HPDE6-E6E7 (cell line): ENCODE data around the gene PSAT1.
"Not testable (repeated sequence)": the region's sequence is repeated elsewhere in the genome, so short reads cannot be mapped to it uniquely, and the experiment has no call there.

Source experiments
- DNase-seq: peaks from one replicate; pipeline ENCODE4 v3.0.0; 2011; ENCODE audit warnings: missing footprints; ENCODE audit errors: extremely low spot score

PSAT1 gene

GRCh38 chr9:78296893-78297671 is at the start of gene PSAT1:
PSAT1 (plus strand) TSS chr9:78297125; CDS start chr9:78297211, 86 bp downstream.
- DNase-seq = peak; percentile 98

GRCh38 chr9:78248635-78249034 is 48.3 kb upstream of the PSAT1 start:
- no peak for DNase-seq

GRCh38 chr9:78249542-78249941 is 47.4 kb upstream of the PSAT1 start:
- DNase-seq = no peak

- DNase-seq = no peak
These were observed 44.3 kb upstream of the PSAT1 start for GRCh38 chr9:78252616-78253015.

GRCh38 chr9:78253285-78253684 is 43.6 kb upstream of the PSAT1 start:
- no peak for DNase-seq

GRCh38 chr9:78261403-78262001 is 35.4 kb upstream of the PSAT1 start:
- no peak for DNase-seq

GRCh38 chr9:78262655-78263054 is 34.3 kb upstream of the PSAT1 start:
- DNase-seq = no peak

GRCh38 chr9:78267889-78268288 is 29.0 kb upstream of the PSAT1 start:
- DNase-seq = no peak

GRCh38 chr9:78269784-78270183 is 27.1 kb upstream of the PSAT1 start:
- no peak for DNase-seq

- DNase-seq = no peak
These were observed 24.6 kb upstream of the PSAT1 start for GRCh38 chr9:78272307-78272706.

- DNase-seq = no peak
These were observed 23.2 kb upstream of the PSAT1 start for GRCh38 chr9:78273761-78274160.

GRCh38 chr9:78278177-78278777 is 18.6 kb upstream of the PSAT1 start:
- DNase-seq = no peak

GRCh38 chr9:78278801-78279200 is 18.1 kb upstream of the PSAT1 start:
- no peak for DNase-seq

GRCh38 chr9:78280982-78281668 is 15.8 kb upstream of the PSAT1 start:
- no peak for DNase-seq

GRCh38 chr9:78284181-78284580 is 12.7 kb upstream of the PSAT1 start:
- not testable (repeated sequence) for DNase-seq

- DNase-seq = no peak
These were observed 10.8 kb upstream of the PSAT1 start for GRCh38 chr9:78286125-78286524.

- no peak for DNase-seq
These were observed 10.0 kb upstream of the PSAT1 start for GRCh38 chr9:78286946-78287388.

- peak; percentile 78 for DNase-seq
These were observed 8.6 kb upstream of the PSAT1 start for GRCh38 chr9:78288214-78288892.

GRCh38 chr9:78289474-78289873 is 7.5 kb upstream of the PSAT1 start:
- no peak for DNase-seq

GRCh38 chr9:78291240-78291925 is 5.5 kb upstream of the PSAT1 start:
- DNase-seq = no peak

GRCh38 chr9:78292026-78292425 is 4.9 kb upstream of the PSAT1 start:
- no peak for DNase-seq
